ENCODE data around the gene MTA3.

DNA sequence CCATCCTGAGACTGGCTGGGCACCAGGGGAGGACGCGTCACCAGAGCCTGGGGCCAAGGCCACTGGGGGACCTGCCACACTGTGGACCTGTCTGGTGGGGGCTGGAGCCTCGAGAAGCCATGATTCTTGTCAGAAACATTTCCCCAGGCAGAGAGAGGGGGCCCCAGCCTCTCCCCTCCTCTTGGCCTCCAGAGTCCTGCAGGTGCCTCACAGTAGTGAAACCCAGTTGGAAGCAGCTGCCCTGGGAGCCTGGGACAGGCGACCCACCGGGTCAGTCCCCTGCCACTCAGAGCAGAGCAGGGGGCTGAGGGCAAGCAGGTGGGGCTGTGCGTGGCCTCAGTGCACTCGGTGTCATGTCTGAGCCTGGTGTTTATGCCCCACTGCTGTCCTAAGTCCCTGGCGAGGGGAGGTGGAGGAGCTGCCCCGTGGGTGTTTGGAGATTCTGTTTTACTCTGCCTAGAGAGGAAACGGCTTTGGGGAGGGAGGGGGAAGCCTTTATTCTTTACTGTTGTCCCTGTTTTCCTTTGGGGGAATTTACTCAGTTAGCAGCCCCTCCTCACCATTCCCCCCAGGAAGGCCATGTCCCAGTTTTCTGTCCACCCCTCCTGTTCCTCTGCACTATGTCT, 187.8 kb downstream of the MTA3 start:
- TF ChIP-seq, protein P1, sequence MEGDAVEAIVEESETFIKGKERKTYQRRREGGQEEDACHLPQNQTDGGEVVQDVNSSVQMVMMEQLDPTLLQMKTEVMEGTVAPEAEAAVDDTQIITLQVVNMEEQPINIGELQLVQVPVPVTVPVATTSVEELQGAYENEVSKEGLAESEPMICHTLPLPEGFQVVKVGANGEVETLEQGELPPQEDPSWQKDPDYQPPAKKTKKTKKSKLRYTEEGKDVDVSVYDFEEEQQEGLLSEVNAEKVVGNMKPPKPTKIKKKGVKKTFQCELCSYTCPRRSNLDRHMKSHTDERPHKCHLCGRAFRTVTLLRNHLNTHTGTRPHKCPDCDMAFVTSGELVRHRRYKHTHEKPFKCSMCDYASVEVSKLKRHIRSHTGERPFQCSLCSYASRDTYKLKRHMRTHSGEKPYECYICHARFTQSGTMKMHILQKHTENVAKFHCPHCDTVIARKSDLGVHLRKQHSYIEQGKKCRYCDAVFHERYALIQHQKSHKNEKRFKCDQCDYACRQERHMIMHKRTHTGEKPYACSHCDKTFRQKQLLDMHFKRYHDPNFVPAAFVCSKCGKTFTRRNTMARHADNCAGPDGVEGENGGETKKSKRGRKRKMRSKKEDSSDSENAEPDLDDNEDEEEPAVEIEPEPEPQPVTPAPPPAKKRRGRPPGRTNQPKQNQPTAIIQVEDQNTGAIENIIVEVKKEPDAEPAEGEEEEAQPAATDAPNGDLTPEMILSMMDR (conservative IDR thresholded peaks at IDR 0.05 in 1 of 2, IDR thresholded peaks at IDR 0.05 in 1 of 2; ENCODE audit: extremely low read depth in 1 of 2, insufficient read depth in 1 of 2, low read depth in 1 of 2, low read length in 2 of 2) = no peak
- no peak for TF ChIP-seq EZH2 (IDR thresholded peaks at IDR 0.05; ENCODE audit: borderline replicate concordance, low read length)
